Measurements from ENCODE around the gene SLC30A10.
"Not testable (repeated sequence)": the region's sequence is repeated elsewhere in the genome, so short reads cannot be mapped to it uniquely, and the experiment has no call there.

Gene SLC30A10

DNA sequence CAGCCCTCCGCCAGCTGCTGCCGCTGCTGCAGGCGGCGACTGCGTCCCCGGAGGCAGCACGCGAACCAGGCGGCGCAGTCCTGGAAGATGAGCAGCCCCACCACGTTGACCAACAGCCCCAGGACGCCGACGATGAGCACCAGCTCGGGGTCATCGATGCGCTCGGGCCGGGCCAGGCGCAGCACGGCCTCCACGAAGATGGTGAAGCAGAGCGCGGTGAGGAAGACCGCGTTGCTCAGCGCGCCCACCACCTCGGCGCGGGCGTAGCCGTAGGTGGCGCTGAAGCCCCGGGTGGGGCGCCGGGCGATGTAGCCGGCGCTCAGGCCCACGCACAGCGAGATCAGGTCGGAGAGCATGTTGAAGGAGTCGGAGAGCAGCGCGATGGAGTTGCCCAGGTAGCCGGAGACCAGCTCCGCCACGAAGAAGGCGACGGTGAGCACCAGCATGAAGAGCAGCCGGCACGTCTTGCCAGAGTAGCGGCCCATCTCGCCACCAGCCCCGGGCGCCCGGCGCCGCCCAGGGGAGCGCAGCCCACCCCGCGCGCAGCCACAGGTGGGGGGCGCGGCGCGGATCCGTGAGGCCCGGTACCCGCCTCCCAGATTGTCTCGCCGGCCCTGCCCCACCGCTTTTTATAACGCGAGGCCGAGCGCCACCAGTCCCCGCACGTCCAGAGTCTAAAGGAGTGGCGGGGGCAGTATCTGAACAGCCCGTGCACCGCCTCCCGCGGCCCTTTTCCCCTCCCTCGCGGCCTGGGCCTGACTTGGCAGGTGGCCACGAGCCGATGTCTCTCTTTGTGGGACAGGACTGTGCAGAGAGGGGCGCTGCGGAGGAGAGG is at the start of gene SLC30A10:
TSS of gene SLC30A10 (minus strand) at position 602 of the 835 bp plus-strand sequence. CDS start at position 485, 117 bp downstream.
- DNase-seq: no peak

DNA sequence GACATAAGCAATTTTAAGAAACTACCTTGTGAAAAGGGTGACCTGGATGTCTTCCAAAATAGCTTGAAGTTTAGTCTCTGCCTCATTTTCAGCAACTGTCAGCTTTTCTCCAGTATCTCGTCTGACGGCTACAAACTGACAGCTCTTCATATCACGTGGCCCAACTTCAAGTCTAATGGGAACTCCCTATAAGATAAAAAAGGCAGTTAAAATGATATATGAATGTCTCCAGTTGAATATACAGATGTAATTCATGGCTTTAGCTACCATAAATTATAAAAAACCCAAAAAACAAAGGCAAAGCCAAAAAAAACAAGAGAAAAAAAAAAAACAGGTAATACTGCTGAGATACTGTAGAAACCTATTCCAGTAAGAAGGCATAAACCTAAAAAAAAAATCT is 44.9 kb upstream of the SLC30A10 start:
- no peak for DNase-seq

DNA sequence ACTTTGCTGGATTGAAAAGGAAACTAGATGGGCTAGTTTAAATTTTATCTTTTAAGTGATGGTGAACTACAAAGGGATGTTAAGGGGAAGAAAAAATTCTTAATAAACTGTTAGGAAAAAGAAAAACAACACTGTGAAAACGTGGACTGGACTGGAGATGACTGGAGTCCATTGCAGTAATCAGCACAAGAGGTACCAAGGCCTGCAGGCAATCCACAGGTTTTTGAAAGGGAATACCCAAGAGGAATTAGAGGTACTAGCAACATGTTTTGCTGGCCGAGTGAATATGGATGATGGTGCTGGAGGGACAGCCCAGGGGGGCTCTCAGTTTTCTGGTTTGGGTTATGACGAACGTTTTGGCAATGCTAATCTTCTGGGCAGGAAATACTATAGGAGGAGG is 39.0 kb upstream of the SLC30A10 start:
- DNase-seq: no peak

GRCh38 chr1:219966071-219966349 is 37.7 kb upstream of the SLC30A10 start:
- DNase-seq: no peak

GRCh38 chr1:219965285-219966070 is 37.1 kb upstream of the SLC30A10 start:
- no peak for DNase-seq

GRCh38 chr1:219963432-219963831 is 35.1 kb upstream of the SLC30A10 start:
- no peak for DNase-seq

DNA sequence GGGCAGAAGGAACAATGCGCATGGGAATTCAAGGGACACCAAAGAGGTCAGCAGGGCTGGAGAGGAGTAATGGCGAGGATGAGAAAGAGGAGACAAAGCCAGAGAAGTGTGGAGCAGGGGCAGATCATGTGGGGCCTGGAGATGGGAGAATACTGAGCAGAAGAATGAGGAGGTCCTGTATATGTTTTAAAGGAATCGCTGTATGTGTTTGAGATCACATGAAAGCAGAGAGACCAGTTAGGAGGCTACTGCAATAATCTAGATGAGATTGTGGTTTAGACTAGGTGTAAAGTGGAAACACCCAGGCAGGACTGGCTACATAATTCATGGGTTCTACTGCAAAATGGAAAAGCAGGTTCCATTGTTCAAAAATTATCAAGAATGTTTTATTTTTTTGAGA is 33.3 kb upstream of the SLC30A10 start:
- no peak for DNase-seq

DNA sequence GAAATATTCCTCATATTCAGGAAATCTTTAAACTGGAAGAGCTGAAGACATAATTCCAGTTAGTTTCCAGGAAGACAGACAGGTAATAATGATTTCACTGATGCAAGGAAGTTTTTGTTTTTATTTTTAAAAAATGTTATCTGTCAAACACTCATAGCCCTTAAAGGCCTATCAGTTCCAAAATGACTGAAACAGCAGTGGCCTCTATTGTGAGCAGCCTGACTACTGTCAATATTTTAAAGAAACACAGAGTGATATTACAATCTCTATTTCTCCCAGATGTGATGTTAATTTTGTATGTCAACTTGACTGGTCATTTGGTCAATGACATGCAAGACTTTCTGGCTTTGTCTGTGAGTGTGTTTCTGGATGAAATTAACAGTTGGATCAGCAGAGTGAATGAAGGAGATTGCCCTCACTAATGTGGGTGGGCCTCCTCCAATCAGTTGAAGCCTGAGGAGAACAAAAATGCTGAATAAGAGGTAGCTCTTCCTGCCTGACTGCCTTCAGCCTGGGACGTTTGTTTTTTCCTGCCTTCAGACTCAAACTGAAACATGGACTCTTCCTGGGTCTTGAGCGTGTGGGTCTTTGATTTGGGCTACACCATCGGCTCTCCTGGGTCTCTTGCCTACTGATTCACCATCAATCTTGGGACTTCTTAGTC is 31.3 kb upstream of the SLC30A10 start:
- no peak for DNase-seq

DNA sequence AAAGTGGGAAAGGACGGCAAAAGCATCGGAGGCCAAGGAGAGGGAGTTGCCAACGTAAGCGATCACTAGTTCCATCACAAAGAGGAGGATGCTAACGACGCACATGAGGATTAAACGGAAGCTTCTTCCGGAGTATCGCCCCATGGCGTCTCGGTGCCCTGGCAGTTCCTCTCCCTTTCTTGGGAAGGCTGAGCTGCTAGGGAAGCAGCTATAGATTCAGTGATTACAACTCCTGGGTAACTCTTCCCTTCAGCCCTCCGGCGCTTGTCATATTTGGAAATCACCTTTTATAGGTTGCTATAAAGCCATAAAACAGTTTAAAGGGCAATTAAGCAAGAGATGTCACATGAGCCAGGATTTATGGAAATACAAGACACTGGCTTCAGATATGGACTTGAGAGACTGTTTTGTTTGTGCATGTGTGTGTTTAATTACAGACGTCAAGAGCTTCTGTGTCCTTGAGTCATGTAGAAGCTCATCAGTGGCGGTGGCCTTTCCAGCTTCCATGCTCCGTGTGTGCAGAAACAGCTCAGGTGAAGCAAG is 30.6 kb upstream of the SLC30A10 start:
- no peak for DNase-seq

DNA sequence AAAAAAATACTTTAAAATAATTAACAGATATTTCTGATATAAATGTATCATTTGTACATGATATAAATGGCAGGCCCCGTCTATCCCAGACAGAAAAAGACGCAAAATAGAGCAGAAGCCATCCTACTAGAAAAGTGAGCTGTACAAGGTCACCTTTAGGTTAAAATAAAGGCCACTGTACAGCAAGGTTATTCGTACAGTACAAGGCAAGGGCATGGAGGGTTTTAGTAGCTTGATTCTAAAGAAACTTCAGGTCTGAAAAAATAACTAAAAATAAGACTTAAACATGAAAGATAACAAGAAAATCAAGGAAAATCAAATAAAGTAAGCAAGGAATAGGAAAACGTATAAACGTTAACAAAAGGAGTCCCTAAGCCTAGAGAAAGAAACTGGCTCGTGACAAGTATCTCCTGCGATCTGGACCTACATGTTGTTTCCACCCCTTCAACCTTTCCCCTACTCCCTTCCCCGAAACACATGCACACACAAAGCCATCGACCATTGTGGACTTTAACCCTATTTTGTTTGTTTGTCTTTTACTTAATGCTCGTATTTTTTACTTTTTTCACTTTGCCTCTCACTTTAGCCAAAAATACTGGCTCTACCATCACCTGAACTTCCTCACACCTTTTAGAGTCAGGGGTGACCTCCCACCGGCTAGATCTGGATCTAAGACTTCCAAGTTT is 26.5 kb upstream of the SLC30A10 start:
- no peak for DNase-seq

- DNase-seq: no peak
These were observed 25.7 kb upstream of the SLC30A10 start for GRCh38 chr1:219954052-219954451.

- DNase-seq: no peak
These were observed 24.0 kb upstream of the SLC30A10 start for GRCh38 chr1:219952361-219952760.

- not testable (repeated sequence) for DNase-seq
These were observed 20.9 kb upstream of the SLC30A10 start for GRCh38 chr1:219949227-219949626.

- DNase-seq: not testable (repeated sequence)
These were observed 20.4 kb upstream of the SLC30A10 start for GRCh38 chr1:219948766-219949165.

GRCh38 chr1:219945795-219946194 is 17.4 kb upstream of the SLC30A10 start:
- no peak for DNase-seq

DNA sequence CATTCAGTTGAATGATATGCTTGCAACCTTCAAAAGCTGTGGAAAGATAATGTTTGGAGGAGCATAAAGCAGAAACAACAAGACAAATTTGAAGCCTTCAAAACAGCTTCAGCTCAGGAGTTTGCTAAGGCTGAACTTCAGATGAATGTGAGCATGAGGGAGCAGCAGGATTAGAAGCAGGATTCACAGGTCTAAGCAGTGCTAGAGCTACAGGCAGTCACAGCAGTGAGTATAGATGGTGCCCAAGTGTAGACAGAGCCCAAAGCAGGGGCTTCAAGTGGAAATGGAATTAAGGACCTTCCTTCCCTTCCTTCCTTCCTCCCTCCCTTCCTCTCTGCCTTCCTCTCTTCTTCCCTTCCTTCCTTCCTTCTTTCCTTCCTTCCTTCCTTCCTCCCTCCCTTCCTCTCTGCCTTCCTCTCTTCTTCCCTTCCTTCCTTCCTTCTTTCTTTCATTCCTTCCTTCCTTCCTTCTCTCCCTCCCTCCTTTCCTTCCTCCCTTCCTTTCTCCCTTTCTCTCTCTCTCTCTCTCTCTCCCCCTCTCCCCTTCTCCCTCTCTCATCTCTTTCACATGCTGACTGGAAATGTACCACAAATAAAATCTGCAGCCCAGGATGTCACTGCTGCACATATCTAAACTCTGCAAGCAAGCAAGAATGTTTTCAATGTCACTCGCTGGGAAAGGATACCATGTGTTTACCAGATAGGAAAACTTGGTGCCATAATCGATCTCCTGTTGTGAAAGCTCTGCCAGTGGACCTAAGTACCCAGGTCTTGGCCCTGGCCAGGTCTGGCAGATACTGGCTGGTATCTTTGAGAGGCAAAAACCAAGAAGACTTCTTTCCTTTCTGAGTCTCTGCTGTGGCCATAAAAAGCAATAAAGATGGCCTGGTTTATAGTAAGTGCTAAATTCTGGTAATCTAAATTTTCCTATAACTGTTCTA is 13.1 kb upstream of the SLC30A10 start:
- DNase-seq: no peak

DNA sequence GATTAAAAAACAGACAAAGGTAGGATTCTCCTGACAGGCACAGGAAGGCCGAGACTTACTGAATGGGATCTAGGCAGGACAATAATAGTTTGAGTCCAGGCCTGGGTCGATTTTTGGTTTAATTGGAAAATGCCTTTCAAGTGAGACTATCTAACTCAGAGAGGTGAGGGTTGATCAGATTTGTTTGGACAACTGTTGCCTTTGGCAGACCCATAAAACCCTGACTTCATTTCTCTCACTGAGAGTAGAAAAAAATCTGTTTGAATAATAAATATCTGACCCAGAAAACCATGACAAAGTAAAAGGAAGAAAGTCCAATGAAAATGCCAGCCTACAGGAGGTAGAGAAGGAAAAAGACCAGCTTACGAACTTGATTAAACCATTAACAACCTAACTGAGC is 12.3 kb upstream of the SLC30A10 start:
- DNase-seq: no peak

- no peak for DNase-seq
These were observed 10.3 kb upstream of the SLC30A10 start for GRCh38 chr1:219938706-219939105.

GRCh38 chr1:219933763-219934162 is 5.4 kb upstream of the SLC30A10 start:
- DNase-seq: not testable (repeated sequence)

GRCh38 chr1:219931033-219931432 is 2.7 kb upstream of the SLC30A10 start:
- no peak for DNase-seq

- no peak for DNase-seq
These were observed 398 bp upstream of the SLC30A10 start for GRCh38 chr1:219928791-219929118.
